H1 (cell line): ENCODE results near the gene HDX.

Experiments
- EZH2 ChIP-seq: fragments of 200-600 bp; sonication (generic); IDR thresholded peaks from 2 replicates; pipeline ENCODE4 v1.7.1; 2012; ENCODE audit warnings: low read depth, mild to moderate bottlenecking, moderate library complexity, low read length, inconsistent platforms; ENCODE audit not compliant: severe bottlenecking
- JUND ChIP-seq: IDR thresholded peaks from 2 replicates; pipeline ENCODE4 v1.6.1; 2011; ENCODE audit warnings: mild to moderate bottlenecking, improper control_type of control experiment, low read length
- POLR2AphosphoS5 ChIP-seq: IDR thresholded peaks from 2 replicates; pipeline ENCODE4 v1.6.1; 2011; ENCODE audit warnings: low read depth, low read length
- TAF1 ChIP-seq: IDR thresholded peaks from 2 replicates; pipeline ENCODE4 v1.6.1; 2011; ENCODE audit warnings: mild to moderate bottlenecking, low read depth, low read length
- TBP ChIP-seq: IDR thresholded peaks from 2 replicates; pipeline ENCODE4 v1.6.1; 2011; ENCODE audit warnings: low read depth, low read length, improper control_type of control experiment
- TF ChIP-seq, protein P1 (sequence below), 3 experiments: IDR thresholded peaks; 1 replicate in 2 of 3; 2 replicates in 1 of 3; pipeline versions ENCODE4 v1.5.1 to v1.6.1; 2011; ENCODE audit warnings: low read length in 3 of 3, mild to moderate bottlenecking in 3 of 3, inconsistent platforms in 2 of 3, low read depth in 1 of 3, moderate library complexity in 1 of 3; ENCODE audit not compliant: insufficient read depth in 1 of 3; ENCODE audit errors: control extremely low read depth in 1 of 3
- TF ChIP-seq, protein P2 (sequence below): IDR thresholded peaks from 2 replicates; pipeline ENCODE4 v1.6.1; 2012; ENCODE audit warnings: inconsistent platforms
- TF ChIP-seq, protein P3 (sequence below): IDR thresholded peaks from 2 replicates; pipeline ENCODE4 v1.6.1; 2011; ENCODE audit warnings: low read length, improper control_type of control experiment

DNA sequence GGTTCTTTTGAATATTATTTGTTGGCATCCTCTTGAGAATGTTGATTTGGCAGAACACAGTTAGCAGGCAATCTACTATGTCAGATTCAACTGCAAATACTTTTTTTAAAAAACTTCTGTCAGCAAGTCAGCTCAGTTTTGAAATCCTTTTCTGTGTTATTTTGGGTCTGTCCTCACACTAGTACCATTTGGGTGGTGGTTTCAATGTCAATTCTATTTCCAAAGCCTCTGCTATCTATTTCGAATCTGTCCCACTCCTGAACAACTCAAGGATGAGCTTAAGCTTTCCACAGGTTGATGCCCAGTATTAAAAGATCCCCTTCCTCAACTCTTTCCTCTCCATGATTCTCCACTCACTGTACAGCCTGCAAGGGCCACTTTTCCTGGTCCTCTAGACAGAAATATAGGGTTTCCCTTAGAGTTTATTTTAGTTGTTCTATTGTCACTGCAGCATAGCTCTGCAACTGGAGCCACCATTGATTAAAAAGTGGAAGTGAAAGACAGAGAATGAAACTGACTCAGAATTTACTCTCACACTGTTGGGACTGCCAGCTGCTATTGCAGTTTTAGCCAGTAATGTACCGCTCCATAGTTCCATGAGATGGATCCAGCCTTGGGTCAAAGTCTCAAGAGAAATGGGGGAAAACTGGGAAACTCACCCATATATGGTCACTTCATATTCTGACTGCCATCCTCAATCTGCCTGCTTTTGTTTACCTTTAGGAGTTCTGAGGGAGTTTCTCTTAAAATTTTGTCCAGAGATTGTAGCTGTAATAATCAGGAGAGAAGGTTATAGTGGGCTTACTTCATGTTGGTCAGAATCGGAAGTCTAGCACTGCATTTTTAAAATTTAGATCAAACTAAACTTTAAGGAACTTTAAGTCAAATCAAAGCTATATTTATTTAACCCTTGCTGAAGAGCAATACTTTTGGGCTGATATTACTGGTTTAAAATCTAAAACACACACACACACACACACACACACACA is 14.6 kb downstream of the HDX start:
- TF ChIP-seq, protein P1, sequence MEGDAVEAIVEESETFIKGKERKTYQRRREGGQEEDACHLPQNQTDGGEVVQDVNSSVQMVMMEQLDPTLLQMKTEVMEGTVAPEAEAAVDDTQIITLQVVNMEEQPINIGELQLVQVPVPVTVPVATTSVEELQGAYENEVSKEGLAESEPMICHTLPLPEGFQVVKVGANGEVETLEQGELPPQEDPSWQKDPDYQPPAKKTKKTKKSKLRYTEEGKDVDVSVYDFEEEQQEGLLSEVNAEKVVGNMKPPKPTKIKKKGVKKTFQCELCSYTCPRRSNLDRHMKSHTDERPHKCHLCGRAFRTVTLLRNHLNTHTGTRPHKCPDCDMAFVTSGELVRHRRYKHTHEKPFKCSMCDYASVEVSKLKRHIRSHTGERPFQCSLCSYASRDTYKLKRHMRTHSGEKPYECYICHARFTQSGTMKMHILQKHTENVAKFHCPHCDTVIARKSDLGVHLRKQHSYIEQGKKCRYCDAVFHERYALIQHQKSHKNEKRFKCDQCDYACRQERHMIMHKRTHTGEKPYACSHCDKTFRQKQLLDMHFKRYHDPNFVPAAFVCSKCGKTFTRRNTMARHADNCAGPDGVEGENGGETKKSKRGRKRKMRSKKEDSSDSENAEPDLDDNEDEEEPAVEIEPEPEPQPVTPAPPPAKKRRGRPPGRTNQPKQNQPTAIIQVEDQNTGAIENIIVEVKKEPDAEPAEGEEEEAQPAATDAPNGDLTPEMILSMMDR (IDR thresholded peaks at IDR 0.05; ENCODE audit: control extremely low read depth in 1 of 3, insufficient read depth in 1 of 3, low read depth in 1 of 3, low read length in 3 of 3) = no peak
- TF ChIP-seq EZH2 = no peak
- TF ChIP-seq, protein P2, sequence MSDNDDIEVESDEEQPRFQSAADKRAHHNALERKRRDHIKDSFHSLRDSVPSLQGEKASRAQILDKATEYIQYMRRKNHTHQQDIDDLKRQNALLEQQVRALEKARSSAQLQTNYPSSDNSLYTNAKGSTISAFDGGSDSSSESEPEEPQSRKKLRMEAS = no peak
- TF ChIP-seq POLR2AphosphoS5 = no peak
- no peak for TF ChIP-seq JUND
- no peak for TF ChIP-seq TBP
- TF ChIP-seq, protein P3, sequence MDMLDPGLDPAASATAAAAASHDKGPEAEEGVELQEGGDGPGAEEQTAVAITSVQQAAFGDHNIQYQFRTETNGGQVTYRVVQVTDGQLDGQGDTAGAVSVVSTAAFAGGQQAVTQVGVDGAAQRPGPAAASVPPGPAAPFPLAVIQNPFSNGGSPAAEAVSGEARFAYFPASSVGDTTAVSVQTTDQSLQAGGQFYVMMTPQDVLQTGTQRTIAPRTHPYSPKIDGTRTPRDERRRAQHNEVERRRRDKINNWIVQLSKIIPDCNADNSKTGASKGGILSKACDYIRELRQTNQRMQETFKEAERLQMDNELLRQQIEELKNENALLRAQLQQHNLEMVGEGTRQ = no peak
- no peak for TF ChIP-seq TAF1
